Measurements from ENCODE around the gene CDV3. TPM values are rescaled to one million over a fixed set of nuclear protein-coding genes. Genes with fewer than 3 reads are reported as not detected.
"Not testable (repeated sequence)": the region's sequence is repeated elsewhere in the genome, so short reads cannot be mapped to it uniquely, and the experiment has no call there.

The CDV3 gene
- total and polyA plus RNA-seq, 2 donors (not counting 3 experiments of a cell fraction or from before 2014, with no cell fraction given), result 46.7 to 229 TPM

DNA sequence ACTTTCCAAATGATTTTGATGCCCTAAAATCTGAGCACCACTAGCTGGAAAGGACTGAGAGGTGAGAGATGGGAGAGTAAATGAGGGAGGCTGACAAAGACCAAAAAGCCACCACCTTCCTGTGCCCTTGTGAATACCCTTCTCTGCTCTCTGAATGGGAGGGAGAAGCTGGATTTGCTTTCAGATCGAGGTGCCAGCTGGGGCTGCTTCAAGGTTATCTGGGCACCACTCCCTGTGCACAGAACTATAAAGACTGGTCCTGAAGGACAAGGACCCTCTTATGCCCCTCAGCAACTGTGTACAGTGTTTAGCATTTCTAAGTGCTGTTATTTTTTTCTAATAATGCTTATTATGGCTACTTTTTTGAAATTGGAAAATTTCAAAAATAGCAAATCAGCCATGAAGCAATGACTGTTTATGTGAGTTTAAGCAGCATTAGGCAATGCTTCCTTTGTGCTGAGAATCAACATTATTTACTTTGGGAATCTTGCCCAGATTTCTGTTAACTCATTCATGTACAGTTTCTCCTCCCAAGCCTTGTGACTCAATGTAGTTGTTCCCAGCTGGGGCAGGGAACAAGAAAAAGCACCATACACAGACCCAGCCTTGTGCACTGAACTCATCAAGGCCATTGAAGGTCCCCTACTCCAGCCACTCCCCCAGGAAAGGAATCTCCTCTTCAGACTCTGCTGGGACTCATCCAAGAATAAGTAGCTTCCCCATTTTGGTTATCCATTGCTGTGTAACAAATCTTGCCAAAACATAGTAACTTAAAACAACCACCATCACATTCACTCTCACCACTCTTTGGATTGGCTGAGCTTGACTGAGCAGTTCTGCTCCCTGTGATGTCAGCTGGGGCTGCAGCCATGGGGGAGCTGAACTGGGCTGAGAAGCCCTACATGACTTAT is 37.3 kb upstream of the CDV3 start:
- peaks cover 31% of the 10 kb centered on the region for H3K4me1 ChIP-seq (ENCODE audit: control insufficient read depth, extremely low read depth, insufficient read depth, low read length)
- no peak overlapping the region for H3K4me3 ChIP-seq (replicated peaks in 1 of 3; ENCODE audit: insufficient read depth in 1 of 3, low read depth in 1 of 3, low read length in 3 of 3)
- ChIA-PET POLR2A (interaction anchor here (0.9 to 1.7 kb wide), 2 partner anchors 34 to 37 kb away, joined by 3 to 4 read pairs; partner anchors contain the start of gene CDV3), CTCF (interaction anchor here (0.9 to 2.8 kb wide), 7 partner anchors 23 to 43 kb away, joined by 3 to 16 read pairs (median 3); partner anchors contain the start of gene CDV3)
- H3K9ac ChIP-seq (replicated peaks; ENCODE audit: extremely low read depth, insufficient read depth, low read length), result peak overlapping the region; percentile 29
- peak; percentile 41 for TF ChIP-seq FOS (IDR thresholded peaks at IDR 0.05; ENCODE audit: borderline replicate concordance, insufficient read depth, low read length)
- no peak for TF ChIP-seq POLR2AphosphoS5 (IDR thresholded peaks at IDR 0.05; ENCODE audit: insufficient read depth, low read depth, low read length)
- peak; percentile 9 for TF ChIP-seq JUN (IDR thresholded peaks at IDR 0.05; ENCODE audit: borderline replicate concordance, insufficient read depth, insufficient read length, low read depth)
- no peaks in the 10 kb centered on the region for H3K9me1 ChIP-seq (replicated peaks; ENCODE audit: control insufficient read depth, extremely low read depth, insufficient read depth, low read length)
- H3K36me3 ChIP-seq (ENCODE audit: control insufficient read depth in 2 of 2, extremely low read depth in 1 of 2, insufficient read depth in 2 of 2, low read length in 2 of 2), result no peaks in the 10 kb centered on the region
- H2AFZ ChIP-seq (ENCODE audit: low read depth, low read length), result peak overlapping the region; percentile 74
- peak overlapping the region; percentile 36 for H3K4me2 ChIP-seq (ENCODE audit: insufficient read depth, low read length)
- intact Hi-C loops (cut with micrococcal nuclease), result no loop called here
- H3K79me2 ChIP-seq (ENCODE audit: control insufficient read depth, insufficient read depth, low read length), result no peaks in the 10 kb centered on the region
- no peaks in the 10 kb centered on the region for H4K20me1 ChIP-seq (replicated peaks; ENCODE audit: control insufficient read depth, extremely low read depth, insufficient read depth, low read length)
- H3K27me3 ChIP-seq (ENCODE audit: control insufficient read depth in 2 of 2, insufficient read depth in 2 of 2, low read length in 2 of 2), result no peaks in the 10 kb centered on the region
- peak; percentile 82 for DNase-seq (ENCODE audit: low read depth, low spot score)
- H3K27ac ChIP-seq (ENCODE audit: insufficient read depth, low read depth, low read length), result peak overlapping the region; percentile 47
- dilution Hi-C loops (cut with MboI; ENCODE audit: extremely low pct_ligation_motif_present, low sequenced_read_pairs), result no loop called here
- FAIRE-seq, result peak; percentile 91
- BruUV-seq (replicated peaks), result no TSS peak
- no peaks in the 10 kb centered on the region for H3K9me3 ChIP-seq (replicated peaks; ENCODE audit: control insufficient read depth, insufficient read depth, low read length)

DNA sequence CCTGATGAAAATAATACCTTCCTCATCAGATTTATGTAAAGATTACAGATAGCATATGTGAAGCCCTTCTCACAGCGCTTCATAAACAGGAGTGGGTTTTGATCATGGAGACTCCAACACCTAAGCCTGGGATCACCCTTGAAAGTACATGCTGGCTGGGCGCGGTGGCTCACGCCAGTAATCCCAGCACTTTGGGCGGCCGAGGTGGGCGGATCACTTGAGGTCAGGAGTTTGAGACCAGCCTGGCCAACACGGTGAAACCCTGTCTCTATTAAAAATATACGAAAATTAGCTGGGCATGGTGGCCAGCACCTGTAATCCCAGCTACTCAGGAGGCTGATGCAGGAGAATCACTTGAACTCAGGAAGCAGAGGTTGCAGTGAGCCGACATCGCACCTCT is 36.4 kb upstream of the CDV3 start:
- H3K27me3 ChIP-seq (ENCODE audit: control insufficient read depth in 2 of 2, insufficient read depth in 2 of 2, low read length in 2 of 2); BruUV-seq (replicated peaks); dilution Hi-C loops (cut with MboI; ENCODE audit: extremely low pct_ligation_motif_present, low sequenced_read_pairs); H3K36me3 ChIP-seq (ENCODE audit: control insufficient read depth in 2 of 2, extremely low read depth in 1 of 2, insufficient read depth in 2 of 2, low read length in 2 of 2); DNase-seq (ENCODE audit: low read depth, low spot score); H3K9me1 ChIP-seq (replicated peaks; ENCODE audit: control insufficient read depth, extremely low read depth, insufficient read depth, low read length); H3K4me3 ChIP-seq (replicated peaks in 1 of 3; ENCODE audit: insufficient read depth in 1 of 3, low read depth in 1 of 3, low read length in 3 of 3); H3K9me3 ChIP-seq (replicated peaks; ENCODE audit: control insufficient read depth, insufficient read depth, low read length); H2AFZ ChIP-seq (ENCODE audit: low read depth, low read length); H3K4me2 ChIP-seq (ENCODE audit: insufficient read depth, low read length); FAIRE-seq; H3K79me2 ChIP-seq (ENCODE audit: control insufficient read depth, insufficient read depth, low read length); H3K9ac ChIP-seq (replicated peaks; ENCODE audit: extremely low read depth, insufficient read depth, low read length); H4K20me1 ChIP-seq (replicated peaks; ENCODE audit: control insufficient read depth, extremely low read depth, insufficient read depth, low read length); H3K27ac ChIP-seq (ENCODE audit: insufficient read depth, low read depth, low read length); intact Hi-C loops (cut with micrococcal nuclease): not testable (repeated sequence)
- peaks cover 29% of the 10 kb centered on the region for H3K4me1 ChIP-seq (ENCODE audit: control insufficient read depth, extremely low read depth, insufficient read depth, low read length)
- ChIA-PET CTCF (interaction anchor here (0.9 to 2.8 kb wide), 7 partner anchors 22 to 42 kb away, joined by 3 to 16 read pairs (median 3); partner anchors contain the start of gene CDV3), POLR2A (interaction anchor here (1.7 kb wide), 1 partner anchor 36 kb away, joined by 4 read pairs; the partner anchor contains the start of gene CDV3)

Measured in endothelial cell of umbilical vein (primary cell).